ENCODE measurements around the gene GLT1D1.

GLT1D1 gene

GRCh38 chr12:128928361-128928760 is 75.1 kb downstream of the GLT1D1 start:
- H4K20me1 ChIP-seq (ENCODE audit: insufficient read depth, low read length) = no peaks in the 10 kb centered on the region
- H3K4me2 ChIP-seq (ENCODE audit: insufficient read depth, low read length) = no peak overlapping the region
- no peak overlapping the region for H2AFZ ChIP-seq (ENCODE audit: low read depth, low read length)
- H3K27me3 ChIP-seq (ENCODE audit: insufficient read depth, low read length, poor library complexity) = no peaks in the 10 kb centered on the region
- no peak for TF ChIP-seq CTCF (IDR thresholded peaks at IDR 0.05; ENCODE audit: borderline replicate concordance, extremely low read depth, low read length, poor library complexity, severe bottlenecking)
- TF ChIP-seq EZH2 (IDR thresholded peaks at IDR 0.05; ENCODE audit: borderline replicate concordance, low read depth, low read length, severe bottlenecking) = no peak
- DNase-seq (no peak), ATAC-seq (ENCODE audit: insufficient read depth, low read depth) (no peak)
- no peaks in the 10 kb centered on the region for H3K79me2 ChIP-seq (ENCODE audit: insufficient read depth, low read length)
- no peaks in the 10 kb centered on the region for H3K9me3 ChIP-seq (ENCODE audit: insufficient read depth, low read length, severe bottlenecking)
- H3K27ac ChIP-seq (ENCODE audit: low read length) = no peak overlapping the region
- no peaks in the 10 kb centered on the region for H3K36me3 ChIP-seq (ENCODE audit: insufficient read depth, low read length)
- H3K4me3 ChIP-seq (ENCODE audit: low read depth in 1 of 2, low read length in 2 of 2) = no peak overlapping the region
- H3K4me1 ChIP-seq (ENCODE audit: insufficient read depth, low read length) = no peaks in the 10 kb centered on the region
- no peak overlapping the region for H3K9ac ChIP-seq (ENCODE audit: low read depth, low read length)

GRCh38 chr12:128929057-128929456 is 75.8 kb downstream of the GLT1D1 start:
- Histone ChIP-seq H4K20me1 (ENCODE audit: insufficient read depth, low read length) (no peaks in the 10 kb centered on the region), H3K4me2 (ENCODE audit: insufficient read depth, low read length) (no peak overlapping the region), H3K4me1 (ENCODE audit: insufficient read depth, low read length) (no peaks in the 10 kb centered on the region), H3K27me3 (ENCODE audit: insufficient read depth, low read length, poor library complexity) (no peaks in the 10 kb centered on the region), H3K9me3 (ENCODE audit: insufficient read depth, low read length, severe bottlenecking) (no peaks in the 10 kb centered on the region), H3K9ac (ENCODE audit: low read depth, low read length) (no peak overlapping the region), H3K36me3 (ENCODE audit: insufficient read depth, low read length) (no peaks in the 10 kb centered on the region), H3K79me2 (ENCODE audit: insufficient read depth, low read length) (no peaks in the 10 kb centered on the region), H2AFZ (ENCODE audit: low read depth, low read length) (no peak overlapping the region), H3K27ac (ENCODE audit: low read length) (no peak overlapping the region), H3K4me3 (ENCODE audit: low read depth in 1 of 2, low read length in 2 of 2) (no peak overlapping the region)
- TF ChIP-seq EZH2 (IDR thresholded peaks at IDR 0.05; ENCODE audit: borderline replicate concordance, low read depth, low read length, severe bottlenecking) = no peak
- no peak for TF ChIP-seq CTCF (IDR thresholded peaks at IDR 0.05; ENCODE audit: borderline replicate concordance, extremely low read depth, low read length, poor library complexity, severe bottlenecking)
- ATAC-seq (ENCODE audit: insufficient read depth, low read depth) = no peak
- no peak for DNase-seq

- H3K27me3 ChIP-seq (ENCODE audit: insufficient read depth, low read length, poor library complexity) = no peaks in the 10 kb centered on the region
- H3K4me3 ChIP-seq (ENCODE audit: low read depth in 1 of 2, low read length in 2 of 2) = no peak overlapping the region
- DNase-seq (no peak), ATAC-seq (ENCODE audit: insufficient read depth, low read depth) (no peak)
- H3K4me2 ChIP-seq (ENCODE audit: insufficient read depth, low read length) = no peak overlapping the region
- no peaks in the 10 kb centered on the region for H3K36me3 ChIP-seq (ENCODE audit: insufficient read depth, low read length)
- no peak overlapping the region for H3K9ac ChIP-seq (ENCODE audit: low read depth, low read length)
- no peak overlapping the region for H3K27ac ChIP-seq (ENCODE audit: low read length)
- H4K20me1 ChIP-seq (ENCODE audit: insufficient read depth, low read length) = no peaks in the 10 kb centered on the region
- no peaks in the 10 kb centered on the region for H3K79me2 ChIP-seq (ENCODE audit: insufficient read depth, low read length)
- H2AFZ ChIP-seq (ENCODE audit: low read depth, low read length) = no peak overlapping the region
- no peak for TF ChIP-seq EZH2 (IDR thresholded peaks at IDR 0.05; ENCODE audit: borderline replicate concordance, low read depth, low read length, severe bottlenecking)
- TF ChIP-seq CTCF (IDR thresholded peaks at IDR 0.05; ENCODE audit: borderline replicate concordance, extremely low read depth, low read length, poor library complexity, severe bottlenecking) = no peak
- H3K9me3 ChIP-seq (ENCODE audit: insufficient read depth, low read length, severe bottlenecking) = no peaks in the 10 kb centered on the region
- H3K4me1 ChIP-seq (ENCODE audit: insufficient read depth, low read length) = no peaks in the 10 kb centered on the region
These were observed 77.3 kb downstream of the GLT1D1 start for GRCh38 chr12:128930606-128931005.

- no peaks in the 10 kb centered on the region for H3K79me2 ChIP-seq (ENCODE audit: insufficient read depth, low read length)
- no peaks in the 10 kb centered on the region for H3K36me3 ChIP-seq (ENCODE audit: insufficient read depth, low read length)
- no peak overlapping the region for H3K4me3 ChIP-seq (ENCODE audit: low read depth in 1 of 2, low read length in 2 of 2)
- ATAC-seq (ENCODE audit: insufficient read depth, low read depth) (no peak), DNase-seq (no peak)
- no peak overlapping the region for H2AFZ ChIP-seq (ENCODE audit: low read depth, low read length)
- no peak overlapping the region for H3K27ac ChIP-seq (ENCODE audit: low read length)
- TF ChIP-seq CTCF (IDR thresholded peaks at IDR 0.05; ENCODE audit: borderline replicate concordance, extremely low read depth, low read length, poor library complexity, severe bottlenecking) = no peak
- no peak overlapping the region for H3K9ac ChIP-seq (ENCODE audit: low read depth, low read length)
- no peaks in the 10 kb centered on the region for H3K4me1 ChIP-seq (ENCODE audit: insufficient read depth, low read length)
- no peak overlapping the region for H3K4me2 ChIP-seq (ENCODE audit: insufficient read depth, low read length)
- no peaks in the 10 kb centered on the region for H4K20me1 ChIP-seq (ENCODE audit: insufficient read depth, low read length)
- no peaks in the 10 kb centered on the region for H3K27me3 ChIP-seq (ENCODE audit: insufficient read depth, low read length, poor library complexity)
- H3K9me3 ChIP-seq (ENCODE audit: insufficient read depth, low read length, severe bottlenecking) = no peaks in the 10 kb centered on the region
These were observed 79.2 kb downstream of the GLT1D1 start for GRCh38 chr12:128932521-128932920.

Measured in DND-41 (cell line).